ENCODE results near the gene MYOCD.

GRCh38 chr17:12734926-12735325 is 69.2 kb downstream of the MYOCD start:
- TF ChIP-seq CTCF (IDR thresholded peaks at IDR 0.05) (no peak), POLR2A (IDR thresholded peaks at IDR 0.05) (no peak)

Measured in right lobe of liver (tissue), 4 donors.